IMR-90 (cell line): ENCODE results near the gene FRY. TPM values are rescaled to one million over a fixed set of nuclear protein-coding genes. Genes with fewer than 3 reads are reported as not detected.

ENCODE experiments used
- ATAC-seq: fragments of 200-7000 bp; cut with Tn5 transposase; 2 replicates; pipeline ENCODE4 v1.9.1; 2020; ENCODE audit warnings: low read depth, mild to moderate bottlenecking, moderate library complexity
- BruUV-seq: library from RNA; stranded (reverse); fragments of 400-500 nt; replicated peaks from 2 replicates; lab custom pipeline; 2021; lab: Mats Ljungman, UMichigan
- CTCF ChIA-PET: fragments of 300-600 bp; formaldehyde crosslinking; extraction: SDS; loops from one replicate; lab custom pipeline; 2021; ENCODE audit warnings: antibody characterized with exemption; lab: Yijun Ruan, JAX
- POLR2A ChIA-PET: fragments of 300-600 bp; sonication (Branson Sonifier 250); formaldehyde crosslinking; loops from one replicate; lab custom pipeline; 2022; ENCODE audit warnings: antibody characterized with exemption; ENCODE audit not compliant: unreplicated experiment; lab: Charles Lee
- DNase-seq: peaks from one replicate; pipeline ENCODE4 v3.0.0; 2013
- H2AFZ ChIP-seq: replicated peaks from 2 replicates; pipeline ENCODE3; 2013; ENCODE audit warnings: low read length, mild to moderate bottlenecking; ENCODE audit not compliant: poor library complexity
- H2AK5ac ChIP-seq: 2 replicates; pipeline ENCODE4 v1.6.1; 2013; ENCODE audit warnings: low read depth, low read length, inconsistent platforms
- H2AK9ac ChIP-seq: replicated peaks from 2 replicates; pipeline ENCODE3; 2013; ENCODE audit warnings: mild to moderate bottlenecking, low read depth, low read length, moderate library complexity; ENCODE audit not compliant: poor library complexity
- H2BK120ac ChIP-seq: 2 replicates; pipeline ENCODE4 v1.6.1; 2013; ENCODE audit warnings: low read depth, low read length, inconsistent platforms
- H2BK15ac ChIP-seq: 3 replicates; pipeline ENCODE4 v1.6.1; 2013; ENCODE audit warnings: low read depth, low read length, inconsistent platforms
- H2BK20ac ChIP-seq: 2 replicates; pipeline ENCODE4 v1.6.1; 2013; ENCODE audit warnings: low read depth, mild to moderate bottlenecking, inconsistent platforms, low read length, moderate library complexity
- H2BK5ac ChIP-seq: 2 replicates; pipeline ENCODE4 v1.6.1; 2013; ENCODE audit warnings: mild to moderate bottlenecking, low read depth, low read length, inconsistent platforms; ENCODE audit not compliant: poor library complexity, severe bottlenecking
- H3K14ac ChIP-seq: replicated peaks from 2 replicates; pipeline ENCODE4 v1.6.1; 2013; ENCODE audit warnings: low read depth, low read length, inconsistent platforms
- H3K18ac ChIP-seq: 2 replicates; pipeline ENCODE4 v1.6.1; 2013; ENCODE audit warnings: low read depth, low read length, control low read depth
- H3K23ac ChIP-seq: 2 replicates; pipeline ENCODE4 v1.6.1; 2013; ENCODE audit warnings: low read depth, low read length, inconsistent platforms
- H3K27ac ChIP-seq: 2 replicates; pipeline ENCODE4 v1.5.1; 2013; ENCODE audit warnings: mild to moderate bottlenecking, control low read depth, low read length; ENCODE audit not compliant: insufficient read depth
- H3K27me3 ChIP-seq: 2 replicates; pipeline ENCODE4 v1.6.1; 2013; ENCODE audit warnings: low read length; ENCODE audit not compliant: control insufficient read depth, insufficient read depth
- H3K36me3 ChIP-seq: 2 replicates; pipeline ENCODE4 v1.6.1; 2013; ENCODE audit warnings: low read length, mixed read lengths; ENCODE audit not compliant: control insufficient read depth, insufficient read depth
- H3K4ac ChIP-seq: 2 replicates; pipeline ENCODE4 v1.6.1; 2013; ENCODE audit warnings: low read depth, low read length, inconsistent platforms
- H3K4me1 ChIP-seq: 2 replicates; pipeline ENCODE4 v1.6.1; 2013; ENCODE audit warnings: low read length, mixed read lengths; ENCODE audit not compliant: control insufficient read depth, insufficient read depth
- H3K4me2 ChIP-seq: 2 replicates; pipeline ENCODE4 v1.6.1; 2013; ENCODE audit warnings: low read depth, mild to moderate bottlenecking, control low read depth, low read length, moderate library complexity
- H3K4me3 ChIP-seq: 2 replicates; pipeline ENCODE4 v1.5.1; 2013; ENCODE audit warnings: low read depth, mild to moderate bottlenecking, control low read depth, low read length, moderate library complexity; ENCODE audit not compliant: insufficient read depth
- H3K56ac ChIP-seq: 2 replicates; pipeline ENCODE4 v1.6.1; 2013; ENCODE audit warnings: low read length, inconsistent platforms; ENCODE audit not compliant: insufficient read depth; ENCODE audit errors: extremely low read depth
- H3K79me1 ChIP-seq, 2 experiments: 2 replicates each; pipeline ENCODE4 v1.6.1; 2013; ENCODE audit warnings: low read length in 2 of 2, inconsistent platforms in 1 of 2, low read depth in 1 of 2
- H3K9ac ChIP-seq: 2 replicates; pipeline ENCODE4 v1.6.1; 2013; ENCODE audit warnings: low read depth, low read length, control low read depth
- H3K9me1 ChIP-seq: 2 replicates; pipeline ENCODE4 v1.6.1; 2013; ENCODE audit warnings: low read length, inconsistent platforms; ENCODE audit not compliant: insufficient read depth
- H3K9me3 ChIP-seq: 2 replicates; pipeline ENCODE4 v1.6.1; 2013; ENCODE audit warnings: low read length; ENCODE audit not compliant: control insufficient read depth, insufficient read depth
- H4K20me1 ChIP-seq: 2 replicates; pipeline ENCODE4 v1.6.1; 2013; ENCODE audit warnings: low read length, inconsistent platforms; ENCODE audit not compliant: insufficient read depth
- H4K5ac ChIP-seq: 2 replicates; pipeline ENCODE4 v1.6.1; 2013; ENCODE audit warnings: mild to moderate bottlenecking, low read depth, low read length, control low read depth
- H4K8ac ChIP-seq, 2 experiments: 2 replicates each; pipeline ENCODE4 v1.6.1; 2013; ENCODE audit warnings: low read depth in 2 of 2, low read length in 2 of 2, control low read depth in 1 of 2, inconsistent platforms in 1 of 2
- H4K91ac ChIP-seq: 2 replicates; pipeline ENCODE4 v1.6.1; 2013; ENCODE audit warnings: low read depth, low read length, inconsistent platforms; ENCODE audit not compliant: insufficient read depth
- BHLHE40 ChIP-seq: fragments of 150-350 bp; IDR thresholded peaks from 2 replicates; pipeline ENCODE4 v1.6.1; 2016; ENCODE audit warnings: mild to moderate bottlenecking, low read depth, low read length
- CEBPB ChIP-seq: IDR thresholded peaks from 2 replicates; pipeline ENCODE4 v1.6.1; 2012; ENCODE audit warnings: low read depth, low read length, improper control_type of control experiment
- CHD1 ChIP-seq: IDR thresholded peaks from 2 replicates; pipeline ENCODE4 v1.6.1; 2012; ENCODE audit warnings: low read depth, low read length, improper control_type of control experiment
- CTCF ChIP-seq: conservative IDR thresholded peaks from 2 replicates; pipeline ENCODE4 v1.5.1; 2012; ENCODE audit warnings: mild to moderate bottlenecking, low read depth, low read length, improper control_type of control experiment
- ELK1 ChIP-seq: fragments of 150-350 bp; IDR thresholded peaks from 2 replicates; pipeline ENCODE4 v1.6.1; 2016; ENCODE audit warnings: low read depth, mild to moderate bottlenecking, low read length, moderate library complexity, borderline replicate concordance
- FOS ChIP-seq: fragments of 150-350 bp; IDR thresholded peaks from 2 replicates; pipeline ENCODE4 v1.6.1; 2016; ENCODE audit warnings: low read depth, low read length
- MAFK ChIP-seq: IDR thresholded peaks from 2 replicates; pipeline ENCODE4 v1.6.1; 2012; ENCODE audit warnings: low read depth, low read length, improper control_type of control experiment
- MAZ ChIP-seq: IDR thresholded peaks from 2 replicates; pipeline ENCODE4 v1.6.1; 2012; ENCODE audit warnings: low read depth, mild to moderate bottlenecking, low read length, improper control_type of control experiment, moderate library complexity, borderline replicate concordance
- MXI1 ChIP-seq: IDR thresholded peaks from 2 replicates; pipeline ENCODE4 v1.6.1; 2012; ENCODE audit warnings: low read depth, mild to moderate bottlenecking, low read length, moderate library complexity, borderline replicate concordance
- NFE2L2 ChIP-seq: fragments of 150-350 bp; IDR thresholded peaks from 2 replicates; pipeline ENCODE4 v1.6.1; 2016; ENCODE audit warnings: low read depth, mild to moderate bottlenecking, low read length
- POLR2A ChIP-seq: IDR thresholded peaks from 2 replicates; pipeline ENCODE4 v1.6.1; 2012; ENCODE audit warnings: mild to moderate bottlenecking, low read depth, low read length
- RAD21 ChIP-seq: IDR thresholded peaks from 2 replicates; pipeline ENCODE4 v1.6.1; 2012; ENCODE audit warnings: low read length, improper control_type of control experiment
- RCOR1 ChIP-seq: IDR thresholded peaks from 2 replicates; pipeline ENCODE4 v1.6.1; 2012; ENCODE audit warnings: mild to moderate bottlenecking, low read length, improper control_type of control experiment; ENCODE audit not compliant: insufficient replicate concordance
- RFX5 ChIP-seq: IDR thresholded peaks from 2 replicates; pipeline ENCODE4 v1.8.0; 2012; ENCODE audit warnings: low read depth, mild to moderate bottlenecking, low read length, moderate library complexity
- SMC3 ChIP-seq: fragments of 150-350 bp; IDR thresholded peaks from 2 replicates; pipeline ENCODE4 v1.6.1; 2016; ENCODE audit warnings: low read depth, mild to moderate bottlenecking, antibody characterized with exemption, low read length, moderate library complexity
- USF2 ChIP-seq: fragments of 150-350 bp; IDR thresholded peaks from 2 replicates; pipeline ENCODE4 v1.6.1; 2017; ENCODE audit warnings: mild to moderate bottlenecking, antibody characterized with exemption, low read length, low read depth
- WGBS, 2 experiments: methylation state at CpG; one replicate each; pipeline versions ENCODE4 v1.1.5 to v1.1.7; 2013; ENCODE audit warnings: missing lambda C conversion rate in 2 of 2; ENCODE audit not compliant: insufficient read length in 1 of 2; ENCODE audit errors: extremely low coverage in 2 of 2; 5-methylcytosine and 5-hydroxymethylcytosine counted together
- dilution Hi-C: fragments of 300-500 bp; cut with HindIII; formaldehyde crosslinking; loops from one replicate; pipeline ENCODE4 v1.14.3; 2018; ENCODE audit warnings: low sequenced_read_pairs; ENCODE audit not compliant: unreplicated experiment
- in situ Hi-C: fragments of 300-500 bp; cut with MboI; formaldehyde crosslinking; loops from 3 replicates; pipeline ENCODE4 v1.14.3; 2019; ENCODE audit warnings: low sequenced_read_pairs, inconsistent platforms, mixed read lengths
- intact Hi-C: fragments of 100-400 bp; cut with micrococcal nuclease; formaldehyde crosslinking; loops from 2 replicates; pipeline ENCODE4 v1.10.0; 2022
- polyA plus RNA-seq, 3 experiments: library from polyadenylated mRNA; depleted of rRNA; stranded (reverse); fragments of >200 nt; gene quantifications; 2 replicates each; pipeline ENCODE4 v1.2.3, GENCODE V29; 2012; ENCODE audit warnings: low replicate concordance in 1 of 3
- total RNA-seq: library from RNA; depleted of rRNA; stranded (reverse); fragments of >200 nt; gene quantifications from 2 replicates; pipeline ENCODE4 v1.2.3, GENCODE V29; 2012

Gene FRY
- total and polyA plus RNA-seq, 2 of the 4 experiments (the other 2 are of a cell fraction): 3.0 to 4.8 TPM

GRCh38 chr13:32081591-32081990 is 50.0 kb downstream of the FRY start:
- Histone ChIP-seq H4K8ac (no peak overlapping the region), H2BK20ac (no peak overlapping the region), H3K56ac (no peak overlapping the region), H3K9ac (no peak overlapping the region), H3K4me3 (no peak overlapping the region), H3K9me3 (no peaks in the 10 kb centered on the region), H2AFZ (no peak overlapping the region), H4K20me1 (no peaks in the 10 kb centered on the region), H3K9me1 (no peaks in the 10 kb centered on the region), H2BK5ac (no peak overlapping the region), H4K91ac (no peak overlapping the region), H2BK120ac (no peak overlapping the region), H3K23ac (no peak overlapping the region), H4K5ac (no peak overlapping the region), H3K18ac (no peak overlapping the region), H3K27me3 (no peaks in the 10 kb centered on the region), H2AK5ac (no peak overlapping the region), H3K4me1 (no peaks in the 10 kb centered on the region), H3K4me2 (no peak overlapping the region), H2AK9ac (no peak overlapping the region), H3K4ac (no peak overlapping the region), H3K36me3 (peaks cover 10% of the 10 kb centered on the region; the same call in 1 of the 2 replicates), H2BK15ac (no peak overlapping the region), H3K14ac (no peak overlapping the region), H3K27ac (no peak overlapping the region), H3K79me1 (no peaks in the 10 kb centered on the region; a peak in 1 of 4 replicates)
- BruUV-seq: no TSS peak
- CTCF ChIA-PET: interaction anchor here (0.7 to 1.4 kb wide), 3 partner anchors 12 to 172 kb away, joined by 3 to 4 read pairs (median 3); no protein-coding TSS in a partner anchor
- DNase-seq (no peak), ATAC-seq (no peak)
- WGBS, 2 experiments: 100% methylated on average over 1 of the region's 2 CpGs; no CpG with 5 or more reads in 1 of the 2 experiments
- POLR2A ChIA-PET: no interaction called here
- no peak for TF ChIP-seq ELK1
- TF ChIP-seq RCOR1: no peak
- no peak for TF ChIP-seq USF2
- no peak for TF ChIP-seq MAZ
- TF ChIP-seq CHD1: no peak
- TF ChIP-seq MAFK: no peak
- TF ChIP-seq MXI1: no peak
- TF ChIP-seq NFE2L2: no peak
- no peak for TF ChIP-seq CEBPB
- TF ChIP-seq SMC3: no peak
- no peak for TF ChIP-seq POLR2A
- TF ChIP-seq BHLHE40: no peak
- TF ChIP-seq RAD21: no peak
- no peak for TF ChIP-seq RFX5
- TF ChIP-seq FOS: no peak
- no peak for TF ChIP-seq CTCF
- intact Hi-C loops: loop anchor here (10.0 kb wide), 1 partner anchor 47 kb away; the partner anchor contains the start of gene FRY
- in situ Hi-C loops: no loop called here
- dilution Hi-C loops: no loop called here
